Activated CD4-positive, alpha-beta T cell treated with anti-CD3 and anti-CD28 coated beads, Interleukin-2, Interleukin-4, amounts not matched to agents 100 ng/mL and 50 ng/mL, durations not matched to agents 16 hours and 8 hours (primary cell): ENCODE data around the gene SEMA4C.

ENCODE experiments used
- DNase-seq: peaks from one replicate; pipeline ENCODE4 v3.0.0-alpha.2; 2020; ENCODE audit warnings: low spot score

The SEMA4C gene

DNA sequence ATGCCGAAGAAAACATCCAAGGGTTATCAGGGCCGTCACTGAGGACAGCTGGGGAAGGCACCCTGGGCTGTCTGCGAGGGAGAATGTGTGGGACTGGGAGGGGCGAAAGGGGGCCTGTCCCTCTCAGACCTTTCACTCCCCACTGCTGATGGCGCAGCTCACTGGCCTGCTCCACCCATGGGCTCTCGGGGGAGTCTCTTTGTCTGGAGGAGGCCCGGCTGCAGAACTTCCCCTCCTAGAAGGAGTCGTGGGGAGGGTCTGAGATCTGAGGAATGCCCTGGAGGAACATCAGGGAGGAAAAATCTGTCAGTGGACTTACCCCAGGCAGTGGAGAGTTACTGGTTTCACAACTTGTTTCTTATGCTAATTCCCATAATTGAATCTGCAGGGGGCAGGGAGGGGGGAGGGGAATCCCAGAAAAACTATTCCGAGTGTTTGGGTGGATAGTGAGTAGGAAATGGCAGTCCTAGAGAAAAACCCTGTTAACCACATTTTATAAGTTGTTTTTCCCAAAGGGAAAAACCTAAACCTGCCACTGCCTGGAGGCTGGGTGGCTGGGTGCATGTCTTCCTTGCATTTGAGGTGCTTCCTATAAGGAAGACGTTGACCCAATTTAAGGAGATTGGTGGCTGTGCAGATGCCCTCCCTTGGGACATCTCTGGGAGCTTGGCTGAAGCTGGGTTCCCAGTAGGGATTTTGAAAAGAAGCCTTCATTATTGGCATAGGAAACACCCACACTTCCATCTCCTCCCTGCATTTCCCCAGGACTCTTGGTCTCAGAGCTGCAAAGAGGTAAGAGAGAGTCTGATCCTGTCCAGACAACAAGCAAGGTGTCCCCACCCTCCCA is 11.7 kb upstream of the SEMA4C start:
- DNase-seq = no peak

DNA sequence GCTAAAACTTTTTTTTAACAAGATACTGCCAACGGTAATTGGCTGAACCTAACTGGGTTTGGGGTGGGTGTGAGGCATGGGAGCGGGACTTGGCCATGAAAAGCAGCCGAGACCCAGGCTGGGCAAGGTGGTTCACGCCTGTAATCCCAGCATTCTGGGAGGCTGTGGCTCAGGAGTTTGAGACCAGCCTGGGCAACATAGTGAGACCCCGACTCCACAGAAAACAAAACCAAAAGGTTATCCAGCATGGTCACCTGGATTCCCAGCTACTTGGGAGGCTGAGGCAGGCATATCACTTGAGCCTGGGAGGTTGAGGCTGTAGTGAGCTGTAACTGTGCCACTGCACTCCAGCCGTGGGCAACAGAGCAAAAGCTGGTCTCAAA is 11.0 kb upstream of the SEMA4C start:
- DNase-seq = no peak

DNA sequence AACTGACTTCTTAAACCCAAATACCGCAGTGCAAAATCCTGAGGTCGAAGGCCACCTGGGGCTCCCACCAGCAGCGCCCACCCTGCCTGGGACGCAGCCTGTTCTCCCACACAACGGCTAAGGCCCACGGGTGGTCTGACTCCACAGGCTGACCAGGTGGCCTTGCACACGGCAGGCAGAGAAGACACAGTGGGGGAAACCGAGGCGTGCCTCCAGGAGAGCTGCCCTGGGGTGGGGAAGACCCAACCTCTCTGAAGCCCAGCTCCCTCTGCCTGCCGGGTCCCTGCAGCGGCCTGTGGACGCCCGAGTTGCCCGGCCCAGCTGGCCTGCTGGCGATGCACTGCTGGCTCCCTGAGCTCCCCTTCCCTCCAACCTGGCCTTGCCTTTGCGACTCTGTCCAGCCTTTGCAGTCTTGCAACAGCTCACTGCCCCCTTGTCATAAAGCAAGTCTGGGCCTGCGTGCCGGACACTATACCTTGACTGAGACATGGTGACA is 9.7 kb upstream of the SEMA4C start:
- no peak for DNase-seq

DNA sequence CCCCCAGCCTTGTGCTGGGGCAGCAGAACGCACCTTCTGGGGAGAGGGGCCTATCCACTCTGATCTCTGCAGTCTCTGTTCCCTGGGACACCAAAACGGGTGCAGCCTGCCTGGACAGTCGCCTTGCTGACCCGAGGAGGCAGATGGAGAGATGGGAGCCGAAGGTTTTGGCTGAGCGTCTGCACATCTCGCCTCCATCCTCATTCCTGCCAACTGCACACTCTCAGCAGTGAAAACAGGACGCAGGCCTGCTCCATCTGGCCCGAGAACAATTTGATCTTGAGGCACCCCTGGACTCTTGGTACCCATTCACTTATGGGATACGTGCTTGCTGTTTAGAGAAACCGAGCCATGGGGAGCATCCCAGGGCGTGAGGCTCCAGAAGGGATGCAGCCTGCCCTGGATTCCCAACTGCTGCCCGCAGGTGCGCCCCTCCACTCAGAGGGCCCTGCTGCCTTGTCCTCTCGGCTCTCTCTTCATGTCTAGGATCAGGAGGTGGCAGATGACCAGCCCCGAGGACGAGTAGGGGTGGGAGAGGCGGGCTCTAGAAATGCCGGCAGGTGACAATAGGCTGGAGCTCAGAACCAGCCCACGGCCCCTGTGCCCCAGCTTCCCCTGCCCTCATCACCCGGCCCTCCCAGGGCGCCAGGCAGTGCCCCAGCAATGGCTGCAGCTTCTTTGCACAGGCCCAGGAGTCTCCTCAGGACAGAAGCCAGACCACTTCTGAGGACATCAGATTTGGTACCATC is 9.1 kb upstream of the SEMA4C start:
- DNase-seq = no peak

DNA sequence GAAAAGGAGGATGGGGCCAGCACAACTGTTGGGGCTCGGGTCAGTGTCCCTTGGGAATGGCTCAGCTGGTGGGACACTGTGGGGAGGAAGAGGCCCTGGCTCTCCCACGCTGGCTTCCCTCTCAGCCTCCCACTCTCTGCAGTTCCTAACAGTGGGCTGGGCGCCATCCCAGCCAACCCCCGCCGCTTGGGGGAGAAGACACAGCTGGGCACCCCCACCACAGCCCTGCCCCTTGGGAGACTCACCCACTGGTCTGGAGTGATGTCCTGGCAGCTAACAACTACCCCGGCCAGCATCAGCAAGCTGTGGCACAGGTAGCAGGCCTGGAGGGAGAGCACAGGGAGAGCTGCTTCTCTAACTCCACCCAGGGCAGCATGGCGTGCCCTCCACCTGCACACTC is 8.3 kb upstream of the SEMA4C start:
- no peak for DNase-seq

DNA sequence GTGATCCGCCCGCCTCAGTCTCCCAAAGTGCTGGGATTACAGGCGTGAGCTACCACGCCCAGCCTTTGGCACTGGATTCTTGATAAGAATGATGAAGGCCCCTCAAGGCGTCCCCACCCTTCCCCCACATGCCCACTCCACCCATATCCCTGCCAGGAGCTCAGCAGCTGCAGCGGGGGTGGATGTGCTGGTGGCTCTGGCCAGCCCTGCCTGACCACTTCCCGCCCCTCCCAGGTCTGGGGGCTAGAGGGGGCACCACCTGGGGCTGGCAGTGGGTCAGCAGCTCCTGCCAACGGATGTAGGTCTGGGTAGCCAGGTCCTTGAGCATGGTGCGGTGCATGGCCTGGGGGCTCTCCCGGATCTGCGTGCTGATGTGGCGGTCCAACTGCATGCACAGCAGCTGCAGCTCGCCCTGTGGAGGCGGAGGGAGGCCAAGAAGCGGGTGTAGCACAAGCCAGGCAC is 7.8 kb upstream of the SEMA4C start:
- DNase-seq = no peak

DNA sequence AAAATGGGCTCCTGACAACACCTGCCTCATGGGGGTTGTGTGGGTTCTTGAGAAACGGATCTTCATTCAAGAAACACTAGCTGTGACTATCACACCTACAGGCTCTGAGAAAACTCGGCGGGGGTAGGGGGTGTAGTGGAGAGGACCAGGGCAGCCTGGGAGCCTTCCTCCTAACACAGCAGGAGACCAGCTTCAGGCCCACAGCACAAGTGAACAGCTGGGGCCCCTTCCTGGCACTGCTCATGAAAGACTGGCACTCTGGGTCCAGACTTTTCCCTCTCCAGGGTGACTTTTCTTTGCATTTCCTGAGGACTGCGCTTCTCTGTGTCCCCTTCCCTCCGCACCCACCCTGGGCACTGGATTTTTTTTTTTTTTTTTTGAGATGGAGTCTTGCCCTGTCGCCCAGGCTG is 7.2 kb upstream of the SEMA4C start:
- DNase-seq = no peak

DNA sequence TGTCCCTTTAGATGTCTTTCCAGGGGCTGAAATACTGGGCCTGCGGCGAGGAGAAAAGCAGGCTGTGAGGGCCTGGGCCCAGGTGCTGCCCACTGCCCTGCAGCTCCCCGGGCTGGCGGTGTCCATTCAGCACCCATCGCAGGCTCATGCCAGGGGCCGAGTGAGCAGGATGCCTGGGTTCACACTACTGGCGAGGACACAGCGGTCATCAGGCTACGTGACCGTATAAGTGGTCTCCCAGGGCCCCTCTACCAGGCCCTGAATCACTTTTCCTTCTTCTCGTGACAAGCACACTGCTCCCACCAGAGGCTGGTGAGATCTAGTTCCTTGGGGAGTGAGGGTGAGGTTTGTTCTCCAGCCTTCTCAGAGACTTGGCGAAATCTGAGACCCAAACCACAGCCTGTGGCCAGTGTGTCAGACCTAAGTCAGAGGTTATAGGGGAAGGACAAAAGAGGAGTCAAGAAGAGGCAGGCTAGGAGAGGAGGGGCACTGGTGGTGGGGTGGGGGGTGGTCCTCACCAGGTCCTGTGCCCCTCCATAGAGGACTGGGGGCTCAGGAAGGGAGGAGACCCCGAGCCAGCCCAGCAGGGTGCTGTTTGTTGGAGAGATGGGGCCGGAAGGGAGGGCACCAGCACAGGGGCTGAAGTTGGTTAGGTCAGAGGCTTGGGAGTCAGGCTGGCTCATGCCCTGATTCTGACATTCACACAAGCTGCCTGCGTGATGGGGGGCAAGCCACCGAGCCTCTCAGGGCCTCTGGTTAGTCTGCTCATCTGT is 6.6 kb upstream of the SEMA4C start:
- no peak for DNase-seq

DNA sequence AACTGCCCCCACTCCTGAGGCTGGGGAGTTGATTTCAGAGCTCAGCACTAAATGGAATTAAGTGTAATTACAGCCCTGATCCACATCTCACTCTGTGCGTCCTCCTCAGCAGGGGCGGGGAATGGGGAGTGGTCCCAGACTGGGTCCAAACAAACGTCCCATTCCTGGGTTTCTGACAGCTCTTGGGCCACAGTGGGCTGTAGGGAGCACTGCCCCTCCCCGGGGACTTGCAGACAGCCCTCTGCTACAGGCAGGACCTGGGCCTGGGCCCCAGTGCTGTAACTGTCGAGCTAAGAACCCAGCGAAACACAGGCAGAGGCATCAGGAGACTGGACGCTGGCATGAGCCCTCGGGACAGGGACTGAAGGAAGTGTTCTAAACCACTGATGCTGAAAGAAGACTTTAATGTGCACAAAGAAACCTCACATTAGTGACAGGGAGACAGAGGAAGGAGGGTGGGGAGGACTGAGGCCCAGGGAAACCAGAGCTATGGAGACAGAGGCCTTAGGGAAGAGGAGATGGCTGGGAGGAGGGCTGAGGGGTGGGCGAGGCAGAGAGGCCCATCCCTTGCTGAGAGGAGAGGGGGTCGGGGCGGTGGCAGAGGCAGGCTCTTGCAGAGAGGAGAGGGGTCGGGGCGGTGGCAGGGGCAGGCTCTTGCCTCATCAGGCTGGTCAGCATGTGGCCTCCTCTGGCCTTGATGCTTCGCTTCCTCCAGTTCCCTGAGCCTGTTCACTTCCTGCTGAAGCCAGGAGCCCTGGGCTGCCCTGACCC is 5.8 kb upstream of the SEMA4C start:
- DNase-seq = no peak

DNA sequence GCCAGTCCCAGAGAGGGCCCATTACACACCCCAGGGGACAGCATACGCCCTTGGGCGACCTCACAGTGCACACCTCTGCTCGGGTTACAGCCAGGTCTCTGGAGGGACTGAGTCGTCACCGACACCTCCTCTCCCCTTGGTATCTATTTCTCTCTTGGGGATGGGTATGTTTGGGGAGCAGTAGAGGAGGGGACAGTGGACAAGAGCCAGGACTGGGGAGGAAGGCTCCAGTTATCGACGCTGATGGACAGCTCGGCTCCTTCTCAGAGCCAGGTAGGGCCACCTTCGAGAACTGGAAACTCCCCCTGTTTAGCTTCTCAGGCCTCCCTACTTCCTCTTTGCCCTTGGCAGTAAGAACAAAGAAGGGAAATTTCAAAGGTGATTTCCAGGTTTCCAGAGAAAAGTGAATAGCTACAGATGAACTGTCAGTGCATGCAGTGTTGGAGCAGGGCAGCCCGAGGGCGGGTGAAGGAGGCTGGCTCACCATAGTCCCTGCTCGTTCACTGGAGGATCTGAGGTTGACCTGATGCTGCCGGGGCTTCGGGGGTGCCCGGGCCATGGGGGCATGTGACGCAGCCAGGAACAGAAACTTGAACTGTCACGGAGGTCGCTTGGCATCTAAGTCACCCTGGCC is 4.4 kb upstream of the SEMA4C start:
- DNase-seq = no peak

DNA sequence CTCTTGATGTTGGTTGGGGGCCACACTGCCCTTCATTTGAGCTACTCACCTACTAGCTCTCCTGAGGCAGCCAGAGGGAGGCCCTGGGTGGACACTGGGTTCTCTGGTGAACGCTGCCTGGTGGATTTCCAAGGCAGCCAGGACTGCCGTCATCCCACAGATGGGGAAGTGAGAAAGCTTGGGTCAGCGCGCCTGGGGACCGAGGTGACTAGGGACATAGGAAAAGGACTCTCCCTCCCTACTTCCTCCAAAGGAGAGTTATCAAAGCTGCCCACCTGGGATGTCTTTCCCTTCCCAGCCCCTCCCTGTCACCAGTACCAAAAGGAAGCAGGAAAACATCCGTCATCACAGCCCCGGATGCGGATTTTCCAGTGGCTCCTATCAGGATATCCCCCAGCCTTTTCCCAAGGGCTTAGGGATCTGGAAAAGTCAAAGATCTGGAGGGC is 3.8 kb upstream of the SEMA4C start:
- DNase-seq = no peak

DNA sequence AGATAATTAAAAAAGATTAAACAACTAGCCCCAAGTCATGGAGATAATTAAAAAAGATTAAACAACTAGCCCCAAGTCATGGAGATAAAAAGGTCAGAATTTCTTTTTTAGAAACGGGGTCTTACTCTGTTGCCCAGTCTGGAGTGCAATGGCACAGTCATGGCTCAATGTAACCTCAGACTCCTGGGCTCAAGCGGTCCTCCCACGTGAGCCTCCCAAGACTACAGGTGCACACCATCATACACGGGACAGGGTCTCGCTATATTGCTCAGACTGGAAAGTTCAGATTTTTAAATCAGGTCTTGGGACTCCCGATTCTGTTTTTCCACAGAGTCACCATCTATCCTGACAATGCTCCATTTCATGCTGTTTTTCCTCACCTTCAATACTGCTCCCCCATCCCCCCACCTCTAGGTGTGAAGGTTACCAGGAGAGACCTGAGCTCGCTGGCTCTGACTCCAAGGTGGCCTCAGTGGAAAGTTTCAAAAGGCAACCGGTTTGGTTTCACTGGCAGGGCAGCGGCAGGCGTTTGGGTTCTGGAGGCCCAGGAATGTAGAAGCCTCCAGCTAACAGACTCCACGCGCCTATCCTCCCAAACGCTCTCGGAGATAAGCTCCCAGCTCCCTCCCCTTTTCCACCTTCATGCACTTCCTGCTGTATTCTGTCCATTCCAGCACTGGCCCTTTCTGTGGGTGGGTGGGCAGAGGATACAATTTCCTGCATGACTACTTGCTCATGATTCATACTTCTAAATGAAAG is 2.9 kb upstream of the SEMA4C start:
- DNase-seq = no peak

DNA sequence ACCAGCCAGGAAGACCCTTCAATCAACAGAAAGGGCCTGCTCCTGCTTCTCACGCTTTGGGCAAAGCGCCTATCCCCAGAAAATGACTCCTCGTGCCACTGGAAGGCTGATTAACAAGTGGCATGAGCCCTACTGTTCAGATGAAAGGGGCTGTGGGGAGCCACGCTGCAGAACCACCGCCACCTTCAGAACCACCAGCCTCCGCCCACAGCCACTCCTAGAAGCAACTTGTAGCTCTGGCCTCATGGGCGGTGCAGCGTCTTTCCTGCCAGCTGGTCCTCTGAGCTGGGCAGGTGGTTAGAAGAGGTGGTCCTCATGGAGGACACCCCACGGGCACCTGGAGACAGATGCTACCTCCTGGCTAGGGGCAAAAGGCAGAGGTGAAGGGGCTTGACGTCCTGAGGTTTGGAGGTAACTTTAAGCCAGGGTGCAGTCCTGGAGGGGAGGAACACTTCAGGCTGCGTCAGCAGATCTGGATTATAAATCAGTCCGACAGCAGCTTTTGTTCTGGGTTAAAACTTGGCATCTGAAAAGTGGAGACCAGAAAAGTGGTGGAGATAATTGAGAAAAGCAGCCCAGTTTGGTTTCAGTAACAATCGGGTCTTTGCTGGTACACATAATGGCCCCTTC is 861 bp upstream of the SEMA4C start:
- peak; percentile 28 for DNase-seq

DNA sequence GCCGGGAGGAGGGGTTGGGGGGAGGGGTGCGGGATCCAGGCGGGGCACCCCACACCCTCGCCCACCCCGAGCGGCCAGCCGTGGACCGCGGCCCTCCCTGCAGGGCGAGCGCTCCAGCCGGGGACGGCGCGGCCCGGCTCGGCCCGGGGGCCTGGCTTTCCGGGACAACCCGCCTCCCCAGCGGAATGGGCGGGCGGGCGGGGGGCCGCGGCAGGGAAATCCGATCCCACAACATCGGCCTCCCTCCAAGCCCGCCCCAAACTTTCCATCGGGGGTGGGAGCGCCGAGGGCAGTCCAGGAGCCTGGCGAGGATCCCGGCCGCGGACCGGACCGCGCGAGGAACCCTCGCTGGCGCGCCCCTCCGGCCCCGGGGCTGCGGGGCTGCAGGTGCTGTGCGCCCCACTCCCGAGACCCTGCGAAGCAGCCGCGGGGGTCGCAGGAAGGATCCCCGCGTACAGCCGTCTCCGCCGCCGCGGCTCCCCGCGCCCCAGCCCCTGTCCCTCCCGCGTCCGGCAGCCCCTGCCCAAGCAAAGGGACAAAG is 529 bp downstream of the SEMA4C start:
- no peak for DNase-seq

DNA sequence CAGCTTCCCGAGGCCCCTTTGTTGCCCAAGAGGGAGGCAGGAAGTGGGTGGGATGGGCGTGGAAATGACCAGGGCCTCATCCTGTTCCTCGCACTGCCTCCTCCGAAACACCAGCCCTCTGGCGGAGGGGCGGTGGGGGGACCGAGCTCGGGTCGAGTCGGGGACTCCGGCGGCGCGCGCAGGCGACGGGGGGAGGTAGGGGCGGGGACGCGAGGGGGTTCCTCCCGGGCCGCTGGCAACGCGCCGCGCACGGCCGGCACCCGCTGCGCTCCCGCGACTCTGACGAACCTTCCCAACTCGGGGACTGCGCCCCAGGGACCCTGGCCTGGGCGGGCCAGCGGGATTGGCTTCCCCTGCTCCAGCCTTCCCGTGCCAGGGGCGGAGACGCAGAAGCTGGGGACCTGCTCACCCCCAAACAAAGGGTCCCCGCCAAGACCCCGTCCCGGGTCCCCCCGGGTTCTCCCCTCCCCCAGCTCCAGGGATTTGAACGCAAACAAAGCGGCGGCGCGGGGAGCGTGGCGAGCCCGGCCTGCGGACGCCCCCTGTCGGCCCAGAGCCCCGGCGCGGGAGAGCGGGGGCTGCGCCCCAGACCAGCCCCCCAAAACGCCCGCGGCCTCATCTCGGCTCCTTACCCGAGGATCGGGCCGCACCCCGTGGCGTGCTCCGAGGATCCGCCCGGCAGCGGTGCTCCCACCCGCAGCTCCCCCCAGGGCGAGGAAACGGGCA is 1.2 kb downstream of the SEMA4C start:
- peak; percentile 65 for DNase-seq

DNA sequence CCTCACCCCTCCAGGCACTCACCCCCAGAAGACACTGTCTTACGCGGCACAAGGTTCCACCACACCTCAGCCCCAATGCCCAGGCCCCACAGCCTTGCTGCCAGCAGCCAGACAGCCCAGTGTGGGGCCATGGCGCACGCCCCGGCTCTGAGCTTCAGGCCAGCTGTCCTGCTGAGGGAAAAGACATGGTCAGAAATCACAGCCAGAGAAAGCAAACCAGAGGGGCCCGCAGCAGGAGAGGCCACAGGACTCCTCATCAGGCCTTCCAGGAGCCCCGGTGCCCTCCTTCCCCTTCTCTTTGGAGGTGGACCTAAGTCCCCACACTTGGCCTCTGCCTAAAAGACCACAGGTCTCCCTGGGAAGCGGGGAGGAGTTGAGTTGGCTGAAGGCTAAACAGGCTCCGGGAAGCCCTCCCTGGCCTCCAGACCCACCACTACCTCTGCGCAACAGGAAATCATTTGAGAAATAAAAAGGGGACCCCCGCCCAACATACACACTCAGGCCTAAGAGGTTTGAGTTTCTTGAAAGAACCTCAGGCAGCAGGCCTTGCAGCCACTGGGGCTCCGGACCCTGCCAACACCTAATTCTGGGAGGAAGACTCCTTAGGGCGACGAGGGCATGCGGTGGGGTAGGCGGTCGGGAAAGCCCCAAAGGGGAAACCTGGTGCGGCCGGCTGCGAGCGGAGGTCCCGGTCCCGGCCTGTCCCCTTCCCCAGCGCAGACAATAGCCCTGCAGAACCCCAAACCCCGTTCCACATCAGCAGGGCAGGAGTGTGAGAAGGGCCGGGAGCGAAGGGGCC is 1.9 kb downstream of the SEMA4C start:
- DNase-seq = no peak

DNA sequence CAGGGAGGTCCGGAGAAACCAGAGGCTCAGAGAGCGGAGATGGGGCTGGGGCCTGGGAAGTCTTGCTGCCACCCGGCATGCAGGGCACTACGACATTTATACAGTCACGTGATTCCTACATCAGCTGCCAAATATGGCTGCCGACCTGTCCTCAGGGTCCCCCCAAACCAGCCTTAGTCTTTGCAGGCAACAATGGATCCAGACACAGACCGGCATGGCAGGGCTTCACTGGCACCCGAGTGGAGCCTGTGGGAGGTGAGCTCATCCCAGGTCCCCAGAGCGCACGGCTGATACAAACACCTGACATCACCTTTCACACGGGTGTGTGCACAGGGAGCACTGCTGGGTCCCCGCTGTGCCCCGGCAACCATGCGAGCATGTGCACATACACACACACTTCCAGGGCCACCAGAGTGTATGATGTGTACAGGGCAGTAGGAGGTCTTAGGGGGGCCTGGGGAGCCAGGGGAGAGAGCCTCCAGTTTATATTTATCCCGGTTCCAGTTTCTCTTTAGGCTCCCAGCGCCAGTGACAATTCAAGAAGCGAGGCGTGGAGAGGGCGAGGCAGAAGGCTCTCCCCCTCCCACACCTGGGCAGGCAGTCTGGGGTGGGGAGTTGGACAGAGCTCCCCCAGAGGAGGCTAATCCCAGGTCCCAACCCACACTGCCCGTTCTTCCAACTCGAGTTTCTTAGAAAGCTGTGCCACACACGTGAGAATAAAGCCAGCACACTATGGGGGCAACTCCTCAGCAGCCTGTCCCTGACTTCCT is 2.7 kb downstream of the SEMA4C start:
- DNase-seq = no peak
